GM19397 (cell line): ENCODE data around the gene GPR152.
A peak's percentile ranks its signal among the peaks of the same experiment; 100 is the strongest.
"Not testable (repeated sequence)": the region's sequence is repeated elsewhere in the genome, so short reads cannot be mapped to it uniquely, and the experiment has no call there.

ENCODE experiments used
- ATAC-seq: cut with Tn5 transposase; IDR thresholded peaks from one replicate; pipeline ENCODE4 v1.9.1; 2021; ENCODE audit warnings: mild to moderate bottlenecking, moderate library complexity; ENCODE audit not compliant: unreplicated experiment

Gene GPR152

DNA sequence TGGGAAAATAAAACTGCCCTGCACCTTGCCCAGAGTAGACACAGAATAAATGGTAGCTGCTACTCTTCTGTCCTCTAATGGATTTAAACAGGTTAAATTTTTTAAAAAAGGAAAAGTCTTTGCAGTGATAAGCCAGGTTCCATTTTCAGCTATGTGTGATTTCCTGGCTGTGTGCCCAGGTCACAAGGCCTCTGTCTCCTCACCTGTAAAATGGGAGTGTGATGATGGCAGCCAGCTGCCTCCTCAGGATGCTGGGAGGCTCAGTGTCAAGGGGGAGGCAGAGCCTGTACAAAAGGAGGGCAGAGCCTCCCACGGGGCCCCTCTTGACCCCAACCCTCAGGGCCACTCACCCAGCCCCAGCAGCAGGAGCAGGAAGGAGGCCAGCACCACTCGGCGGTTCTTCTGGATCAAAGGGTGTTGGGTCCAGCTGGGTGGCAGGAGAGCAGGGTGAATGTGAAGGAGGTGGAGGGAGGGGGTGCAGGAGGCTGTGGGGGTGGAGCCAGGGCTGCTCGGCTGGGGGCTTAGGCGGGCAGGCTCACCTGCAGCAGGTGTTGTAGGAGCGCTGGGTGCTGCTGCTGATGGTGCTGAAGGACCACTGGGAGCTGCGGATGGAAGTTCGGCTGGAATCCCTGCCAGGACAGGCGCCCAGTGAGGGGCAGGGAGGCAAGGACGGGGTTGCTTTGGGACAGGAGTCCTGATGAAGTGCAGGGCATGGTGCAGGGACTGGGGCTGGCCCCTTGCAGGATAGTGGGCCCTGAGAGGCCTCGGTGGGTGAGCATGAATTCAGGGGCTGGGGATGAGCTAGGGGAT lies 14.6 kb upstream of the GPR152 start:
- no peak for ATAC-seq

DNA sequence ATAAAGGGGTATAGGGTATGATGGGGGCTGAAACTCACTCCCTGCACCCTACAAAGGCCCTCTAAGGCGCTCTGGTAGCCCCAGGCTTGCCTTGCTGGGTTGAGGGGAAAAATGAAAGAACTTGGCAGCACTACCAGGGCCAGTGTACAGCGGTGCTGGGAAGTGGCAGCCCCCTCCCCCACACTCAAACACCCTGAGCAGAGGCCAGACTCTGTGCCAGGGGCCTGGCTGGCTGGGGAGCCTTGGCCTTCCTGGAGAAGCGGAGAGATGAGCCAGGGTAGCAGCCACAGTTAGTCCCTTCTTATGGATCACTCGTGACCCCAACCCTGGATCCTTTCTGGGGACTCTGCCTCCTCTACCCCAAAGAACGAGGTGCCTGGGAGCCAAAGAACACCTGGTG lies 13.8 kb upstream of the GPR152 start:
- ATAC-seq = no peak

DNA sequence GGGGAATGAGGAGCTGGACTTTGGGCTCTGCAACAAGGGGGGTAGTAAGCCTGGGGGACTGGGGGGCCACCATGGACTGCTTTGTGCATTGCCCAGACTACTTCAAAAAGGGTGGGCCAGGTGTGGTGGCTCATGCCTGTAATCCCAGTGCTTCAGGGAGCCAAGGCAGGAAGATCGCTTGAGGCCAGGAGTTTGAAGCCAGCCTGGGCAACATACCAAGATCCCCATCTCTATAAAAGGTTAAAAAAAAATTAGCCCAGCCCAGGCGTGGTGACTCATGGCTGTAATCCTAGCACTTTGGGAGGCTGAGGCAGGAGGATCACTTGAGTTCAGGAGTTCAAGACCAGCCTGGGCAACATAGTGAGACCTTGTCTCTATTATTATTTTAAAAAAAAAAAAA lies 13.0 kb upstream of the GPR152 start:
- ATAC-seq = not testable (repeated sequence)

DNA sequence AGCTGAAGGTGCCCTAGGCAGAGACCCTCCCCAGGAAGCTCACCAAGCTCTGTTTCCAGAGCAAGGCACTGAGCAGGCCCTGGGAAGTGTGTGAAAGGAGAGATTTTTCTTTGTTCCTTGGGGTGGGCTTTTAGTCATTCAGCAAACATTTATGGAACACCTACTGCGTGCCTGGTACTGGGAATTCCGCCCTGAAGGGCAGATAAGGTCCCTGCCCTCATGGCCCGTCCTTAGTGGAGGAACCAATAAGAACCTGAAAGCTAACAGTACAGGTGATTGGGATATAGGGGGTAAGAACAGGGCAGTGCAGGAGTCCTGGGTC lies 12.6 kb upstream of the GPR152 start:
- no peak for ATAC-seq

DNA sequence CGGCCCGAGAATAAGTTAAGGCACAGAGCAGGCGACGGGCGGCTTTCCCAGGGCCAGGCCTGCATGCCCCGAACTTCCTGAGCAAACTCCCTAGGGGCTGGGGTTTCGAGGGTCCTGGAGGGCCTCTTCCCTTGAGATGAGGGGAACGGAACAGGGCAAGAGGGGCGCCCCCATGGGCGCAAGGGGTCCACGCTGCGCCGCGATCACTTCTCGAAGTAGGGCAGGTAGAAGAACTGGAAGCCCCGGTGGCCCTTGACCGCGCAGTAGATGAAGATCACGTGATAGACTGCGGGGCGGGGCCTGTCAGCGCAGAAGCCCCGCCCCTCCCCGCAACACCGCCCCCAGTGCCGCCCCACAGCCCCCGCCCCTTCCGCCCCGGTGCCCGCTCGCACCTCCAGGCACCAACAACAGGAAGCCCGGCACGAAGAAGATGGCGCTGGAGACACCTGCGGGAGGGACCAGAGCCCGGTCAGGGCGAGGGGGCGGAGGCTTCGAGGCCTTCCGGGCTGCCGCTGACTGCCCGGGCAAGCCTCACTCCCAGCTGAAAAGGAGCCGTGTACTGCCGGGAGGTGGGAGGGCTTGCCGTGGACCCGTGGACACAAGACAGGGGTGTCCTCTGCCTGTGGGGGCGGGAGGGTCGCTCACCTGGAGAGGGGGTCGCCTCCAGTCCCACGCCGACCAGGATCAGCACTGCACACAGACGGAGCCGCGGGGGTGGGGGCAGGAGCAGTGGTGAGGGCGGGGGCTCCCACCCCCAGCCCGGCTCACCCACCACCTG lies 12.1 kb upstream of the GPR152 start:
- ATAC-seq = peak; percentile 47

DNA sequence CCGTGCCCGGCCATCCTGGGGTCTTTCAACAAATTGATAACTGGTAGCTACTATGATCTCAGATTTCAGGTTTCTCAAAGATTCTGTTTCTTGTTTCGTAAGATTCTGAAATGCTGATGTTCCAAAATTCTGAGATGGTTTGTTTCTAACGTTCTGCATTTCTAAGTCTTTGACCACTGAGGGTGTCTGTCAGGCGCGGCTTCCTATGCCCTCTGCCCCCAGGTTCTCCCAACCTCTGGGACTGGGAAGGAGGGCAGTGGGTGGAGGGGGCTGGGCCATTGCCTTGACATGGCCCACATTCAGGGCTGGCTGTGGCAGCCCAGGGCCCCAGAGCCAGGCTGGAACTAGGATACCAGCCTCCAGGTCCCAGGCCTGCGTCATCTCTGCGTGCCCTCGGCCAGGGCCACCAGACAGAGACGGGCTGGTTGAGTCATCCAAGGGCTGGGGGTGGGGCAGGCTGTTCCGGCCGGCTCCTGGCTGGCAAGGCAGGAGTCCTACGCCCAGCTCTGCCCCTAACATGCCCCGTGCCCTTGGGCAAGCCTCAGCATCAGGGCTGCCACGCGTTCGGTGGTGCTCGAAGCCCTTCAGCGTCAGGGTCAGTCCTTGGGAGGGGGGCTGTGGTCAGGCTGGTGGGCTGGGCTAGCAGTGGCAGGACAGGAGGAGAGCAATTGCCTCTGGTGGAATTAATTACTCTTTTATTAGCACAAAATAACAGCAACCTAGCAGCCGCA lies 11.3 kb upstream of the GPR152 start:
- ATAC-seq = no peak

DNA sequence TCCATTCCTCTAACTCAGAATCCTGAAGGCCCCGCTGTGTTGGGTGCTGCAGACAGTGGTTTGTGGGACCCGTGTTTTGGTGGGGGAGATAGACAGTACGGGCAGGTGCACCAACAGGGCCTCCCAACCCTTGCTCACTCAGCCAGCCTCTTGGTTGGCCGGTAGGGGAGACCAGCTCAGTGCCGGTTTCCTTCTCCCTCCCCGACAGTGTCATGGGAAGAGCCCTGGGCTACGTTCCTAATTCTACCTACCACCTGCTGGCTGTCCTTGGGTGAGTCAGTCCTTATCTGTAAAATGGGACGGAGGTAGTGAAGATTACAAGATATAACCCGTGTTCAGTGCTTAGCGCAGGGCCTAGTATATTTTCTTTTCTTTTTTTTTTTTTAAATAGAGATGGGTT lies 10.7 kb upstream of the GPR152 start:
- ATAC-seq = no peak

DNA sequence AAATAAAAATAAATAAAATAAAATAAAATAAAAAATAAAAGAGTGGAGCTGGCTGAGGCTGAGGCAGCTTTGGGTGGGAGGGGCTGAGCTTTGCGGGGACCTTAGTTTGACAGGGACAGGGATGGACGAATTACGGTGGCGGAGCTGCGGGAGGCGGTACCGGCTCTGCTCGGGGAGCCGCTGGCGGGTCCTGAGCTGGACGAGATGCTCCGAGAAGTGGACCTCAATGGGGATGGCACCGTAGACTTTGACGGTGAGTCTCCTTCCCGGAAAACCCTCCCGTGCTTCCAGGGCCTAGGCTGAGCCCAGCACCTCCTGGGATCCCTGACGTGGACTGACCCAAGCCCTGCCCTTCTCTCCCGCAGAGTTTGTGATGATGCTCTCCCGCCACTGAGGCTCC lies 5.7 kb upstream of the GPR152 start:
- no peak for ATAC-seq

DNA sequence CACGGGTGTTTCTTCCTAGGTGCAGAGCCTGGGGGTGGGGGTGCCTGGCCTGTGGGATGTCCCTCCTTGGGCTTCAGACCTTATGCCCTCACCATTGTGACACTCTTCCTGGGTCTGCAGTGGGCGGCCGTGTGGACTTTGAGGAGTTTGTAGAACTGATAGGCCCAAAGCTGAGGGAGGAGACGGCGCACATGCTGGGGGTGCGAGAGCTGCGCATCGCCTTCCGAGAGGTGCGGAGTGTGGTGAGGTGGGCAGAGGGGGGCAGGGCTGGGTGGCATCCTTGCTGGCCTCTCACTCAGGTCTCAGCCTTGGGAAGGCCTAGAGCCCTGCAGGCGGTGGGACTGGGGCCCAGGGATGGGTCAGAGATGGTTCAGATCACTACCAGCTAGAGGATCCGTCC lies 4.9 kb upstream of the GPR152 start:
- no peak for ATAC-seq

DNA sequence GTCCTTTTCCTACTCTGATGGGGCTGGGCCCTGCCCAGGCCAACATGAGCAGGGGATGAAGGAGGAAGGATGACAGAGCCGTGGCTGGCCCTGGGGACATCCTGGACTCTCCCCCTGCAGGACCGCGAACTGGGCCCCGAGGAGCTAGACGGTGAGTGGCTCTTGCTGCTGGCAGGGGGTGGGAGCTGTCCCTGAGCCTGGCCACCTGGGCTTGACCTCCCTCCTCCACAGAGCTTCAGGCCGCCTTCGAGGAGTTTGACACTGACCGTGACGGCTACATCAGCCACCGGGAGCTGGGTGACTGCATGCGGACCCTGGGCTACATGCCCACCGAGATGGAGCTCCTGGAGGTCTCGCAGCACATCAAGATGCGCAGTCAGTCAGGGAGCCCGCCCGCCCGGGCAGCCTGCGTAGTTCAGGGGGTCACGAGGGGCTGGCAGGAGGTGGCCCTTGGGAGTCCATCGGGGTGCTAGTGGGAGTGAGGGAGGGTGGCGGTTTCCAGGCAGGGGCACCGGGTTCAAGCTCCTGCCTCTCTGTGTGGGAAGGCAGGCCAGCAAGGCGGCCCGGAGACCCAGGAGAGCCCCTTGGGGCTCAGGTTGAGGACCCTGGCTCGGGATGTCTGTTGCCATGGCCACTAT lies 3.7 kb upstream of the GPR152 start:
- no peak for ATAC-seq

DNA sequence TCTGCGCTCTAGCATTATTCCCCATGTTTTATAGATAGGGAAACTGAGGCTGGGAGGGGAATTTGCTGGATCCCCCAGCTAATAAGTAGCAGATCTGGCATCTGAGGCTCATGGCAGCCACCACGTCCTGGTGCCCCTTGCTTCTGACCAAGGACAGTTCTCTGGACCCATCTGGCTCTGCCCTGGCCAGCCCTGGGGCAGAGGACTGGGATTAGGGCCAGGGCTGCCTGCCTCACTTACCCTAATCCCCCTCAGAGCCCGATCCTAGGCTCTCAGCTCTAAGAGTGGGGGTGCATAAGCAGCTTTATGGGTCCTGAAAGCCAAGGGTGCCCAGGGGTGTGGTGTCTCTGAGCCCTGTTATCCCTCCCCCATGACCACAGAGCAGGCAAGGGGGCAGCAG lies 2.5 kb upstream of the GPR152 start, which contains the start of gene CABP4:
TSS of gene CABP4 (plus strand) at position 301 of the 400 bp plus-strand sequence. CDS start at position 371, 70 bp downstream.
- no peak for ATAC-seq

DNA sequence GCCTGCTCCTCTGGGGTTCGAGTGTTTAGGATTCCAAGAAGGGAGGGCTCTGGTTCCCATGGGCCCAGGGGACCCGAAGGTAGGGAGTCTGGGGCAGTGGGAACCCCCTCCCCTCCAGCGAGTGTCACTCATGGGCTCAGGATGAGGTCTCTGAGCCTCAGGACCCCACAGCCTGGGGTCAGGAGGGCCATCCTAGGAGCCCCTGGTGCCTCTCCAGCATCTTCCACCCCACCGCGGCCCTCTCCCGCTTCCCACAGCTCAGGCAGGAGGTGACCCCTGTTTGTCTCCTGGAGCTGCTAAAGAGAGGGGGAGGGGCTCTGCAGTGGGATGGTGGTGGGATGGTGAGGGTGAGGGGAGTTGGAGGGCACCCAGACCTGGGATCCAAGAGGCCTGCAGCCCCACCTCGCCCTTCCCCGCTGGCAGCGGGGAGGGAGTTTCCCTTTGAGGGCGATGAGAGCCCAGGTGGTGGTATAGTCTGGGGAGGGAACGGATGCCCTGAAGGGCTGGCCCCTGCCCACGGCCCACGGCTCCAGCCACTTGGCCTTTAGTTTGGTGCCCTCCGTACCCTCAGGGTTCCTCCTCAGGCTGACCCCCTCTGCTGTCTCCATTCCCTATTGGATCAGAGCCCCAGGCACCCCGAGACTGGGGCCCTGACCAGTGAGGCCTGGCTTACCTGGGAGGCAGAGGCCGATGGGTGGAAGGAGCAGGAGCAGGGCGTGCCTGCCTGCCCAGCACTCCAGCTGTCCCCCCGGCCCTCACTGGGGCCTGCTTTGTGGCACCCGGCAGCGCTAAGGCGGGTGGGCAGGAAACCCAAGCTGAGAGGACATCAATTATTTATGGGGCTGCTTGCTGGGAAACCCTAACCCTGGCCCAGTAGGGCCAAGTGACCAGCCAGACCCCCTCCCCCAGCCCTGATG lies 1.5 kb upstream of the GPR152 start:
- no peak for ATAC-seq

DNA sequence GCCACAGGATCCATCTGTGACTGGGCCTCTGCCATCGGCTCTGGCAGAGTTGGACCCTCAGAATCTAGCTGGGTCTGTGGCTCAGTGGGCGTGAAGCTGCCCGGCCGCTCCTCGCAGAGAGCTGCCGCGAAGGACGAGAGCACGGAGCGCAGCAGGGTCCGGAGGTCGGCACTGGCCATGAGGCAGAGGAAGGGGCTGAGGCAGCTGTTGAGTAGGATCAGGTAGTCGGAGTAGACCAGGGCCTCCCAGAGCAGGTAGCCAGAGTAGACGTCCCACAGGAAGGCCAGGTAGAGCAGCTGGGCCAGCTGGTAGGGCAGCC lies 912 bp downstream of the GPR152 start:
- ATAC-seq = no peak

DNA sequence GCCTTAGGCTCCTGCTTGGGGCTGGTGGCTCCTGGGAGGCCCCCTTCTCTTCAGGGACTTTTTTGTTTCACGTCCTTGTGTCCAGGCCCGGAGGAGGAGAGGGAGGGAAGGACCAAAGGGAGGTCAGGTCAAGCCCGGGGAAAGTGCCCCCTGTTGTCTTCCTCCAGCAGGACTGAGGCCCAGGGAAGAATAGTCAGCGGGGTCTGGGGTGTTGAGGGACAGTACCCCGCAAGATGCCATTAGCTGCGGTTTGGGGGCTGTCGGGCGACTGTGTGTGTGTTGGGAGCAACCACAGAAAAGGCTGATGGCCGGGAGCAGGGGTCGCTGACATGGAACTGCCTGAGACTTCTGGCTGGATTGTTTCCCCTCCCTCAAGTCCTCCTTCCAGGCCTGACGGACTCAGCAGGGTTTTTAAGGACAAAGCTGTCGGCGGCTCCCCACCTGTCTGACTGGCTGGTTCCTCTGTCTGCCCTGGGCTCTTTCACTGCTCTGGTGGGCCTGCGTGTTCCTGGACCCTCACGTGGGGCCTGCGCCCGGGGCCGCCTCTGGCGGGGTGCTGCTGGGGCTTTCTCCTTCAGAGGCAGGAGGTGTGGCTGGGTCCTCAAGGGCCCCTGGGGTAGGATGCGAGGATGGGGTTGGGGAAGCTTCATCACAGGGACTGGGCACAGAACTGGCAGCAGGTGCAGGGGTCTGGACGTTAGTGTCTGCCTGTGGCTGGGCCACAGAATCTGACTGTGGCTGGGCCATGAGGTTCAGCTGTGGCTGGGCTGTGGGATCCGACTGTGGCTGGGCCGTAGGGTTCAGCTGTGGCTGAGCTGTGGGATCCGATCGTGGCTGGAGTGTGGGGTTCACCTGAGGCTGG lies 1.5 kb downstream of the GPR152 start:
- no peak for ATAC-seq

DNA sequence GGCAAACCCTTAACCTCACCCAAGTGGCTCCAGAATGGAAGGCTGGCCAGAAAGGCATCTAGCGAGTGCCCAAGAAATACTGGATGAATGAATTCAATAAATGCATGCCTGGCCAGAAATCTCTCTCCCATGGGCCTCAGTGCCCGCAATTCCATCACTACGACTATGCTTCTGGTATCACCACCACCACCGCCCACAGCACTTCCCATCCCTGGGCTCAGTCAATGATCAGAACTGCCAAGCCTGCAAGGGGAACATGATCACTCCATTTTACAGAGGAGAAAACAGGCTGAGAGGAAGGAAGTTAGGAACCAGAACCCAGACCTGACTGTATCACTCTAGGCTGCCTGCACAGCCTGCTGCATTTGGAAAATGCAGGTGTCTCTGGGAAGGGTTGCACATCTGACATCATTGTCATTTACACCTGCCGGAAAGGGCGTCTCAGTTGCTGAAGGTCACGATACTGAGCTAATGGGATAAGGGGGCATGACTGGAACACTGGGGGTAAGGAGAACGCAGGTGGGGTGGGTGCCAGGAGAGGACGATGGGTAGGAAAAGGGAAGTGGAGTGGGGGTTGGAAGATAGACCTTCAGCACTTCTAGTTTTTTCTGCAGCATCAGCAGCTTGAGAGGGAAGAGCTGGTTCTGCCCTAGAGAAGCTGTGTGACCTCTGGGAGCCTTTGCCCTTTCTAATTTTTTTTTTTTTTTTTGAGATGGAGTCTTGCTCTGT lies 3.2 kb downstream of the GPR152 start:
- ATAC-seq = no peak

DNA sequence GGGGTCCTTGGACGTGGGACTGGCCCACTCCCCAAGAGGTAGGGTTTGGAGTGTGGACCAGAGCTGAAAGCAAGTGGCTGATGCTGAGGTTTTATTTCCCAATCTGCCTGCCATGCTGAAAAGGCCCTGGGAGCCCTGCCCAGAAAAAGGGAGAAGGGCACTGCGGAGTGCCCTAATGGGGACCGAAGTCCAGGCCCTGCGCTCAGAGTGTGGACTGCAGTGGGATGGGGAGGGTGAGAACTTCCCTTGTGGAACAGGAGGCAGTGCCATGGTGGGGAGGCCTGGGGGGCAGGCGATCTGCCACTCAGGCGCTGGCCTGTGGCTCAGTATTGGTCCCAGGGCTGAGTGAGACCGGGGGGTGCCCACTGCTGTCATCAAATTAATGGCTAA lies 4.3 kb downstream of the GPR152 start:
- no peak for ATAC-seq

DNA sequence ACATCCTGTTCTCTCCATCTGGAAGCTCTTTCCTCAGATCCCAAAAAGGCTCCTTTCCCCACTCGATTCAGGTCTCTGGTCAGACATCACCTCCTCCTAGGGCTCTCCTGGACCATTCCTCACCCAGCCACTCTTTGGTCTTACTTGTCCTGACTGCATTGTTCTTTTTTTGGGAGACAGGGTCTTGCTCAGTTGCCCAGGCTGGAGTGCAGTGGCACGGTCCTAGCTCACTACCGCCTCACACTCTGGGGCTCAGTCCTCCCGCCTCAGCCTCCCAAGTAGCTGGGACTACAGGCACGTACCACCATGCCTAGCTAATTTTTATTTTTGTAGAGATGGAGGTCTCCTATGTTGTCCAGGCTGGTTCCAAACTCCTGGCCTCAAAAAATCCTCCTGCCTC lies 7.0 kb downstream of the GPR152 start:
- ATAC-seq = no peak

DNA sequence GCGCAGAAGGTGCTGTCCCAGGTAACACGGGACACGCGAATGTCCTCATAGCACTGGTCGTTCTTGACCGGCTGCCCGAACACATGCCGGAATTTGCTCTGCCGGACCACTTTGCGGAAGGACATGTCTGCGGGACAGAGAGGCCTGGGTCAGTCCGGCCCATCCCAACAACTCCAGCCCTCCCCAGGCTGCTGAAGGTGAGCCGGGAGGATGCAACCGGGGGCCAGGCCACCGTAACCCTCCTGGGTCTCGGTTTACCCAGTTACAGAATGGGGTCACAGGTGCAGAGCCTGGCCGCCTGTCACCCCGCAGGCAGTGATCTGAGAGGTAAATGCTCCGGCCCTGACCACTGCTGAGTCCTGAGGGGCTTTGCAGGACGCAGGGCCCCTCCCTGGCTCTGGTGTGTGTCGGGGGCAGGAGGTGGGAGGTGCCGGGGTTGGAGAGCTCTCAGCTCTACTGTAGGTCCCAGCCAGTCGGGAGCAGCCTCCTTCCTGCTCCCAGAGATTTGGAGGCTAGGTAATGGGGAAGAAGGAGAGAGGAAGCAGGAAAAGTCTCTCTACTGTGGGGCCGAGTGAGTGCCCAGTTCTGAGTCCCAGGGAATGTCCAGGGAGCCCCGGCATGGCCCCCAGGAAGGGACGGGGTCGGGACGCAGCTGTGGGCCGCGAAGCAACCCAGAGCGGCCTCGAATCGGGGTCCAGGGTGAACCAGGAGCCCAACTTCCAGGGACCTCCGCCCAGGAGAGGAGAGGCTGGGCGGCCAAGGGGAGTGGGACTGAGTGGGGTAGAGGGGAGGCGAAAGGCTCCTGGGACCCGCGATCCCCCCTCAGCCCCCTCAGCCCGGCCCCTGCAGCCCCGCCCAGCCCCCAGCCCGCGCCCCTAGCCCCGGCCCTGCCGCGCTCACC lies 9.8 kb downstream of the GPR152 start:
- no peak for ATAC-seq
